Activated CD4-positive, alpha-beta T cell treated with anti-CD3 and anti-CD28 coated beads for 24 hours (primary cell): Measurements from ENCODE around the gene CERT1.

ENCODE experiments used
- DNase-seq, 2 donors: peaks; one replicate each; pipeline ENCODE4 v3.0.0-alpha.2; 2020; ENCODE audit warnings: low read depth in 2 of 2

CERT1 gene

DNA sequence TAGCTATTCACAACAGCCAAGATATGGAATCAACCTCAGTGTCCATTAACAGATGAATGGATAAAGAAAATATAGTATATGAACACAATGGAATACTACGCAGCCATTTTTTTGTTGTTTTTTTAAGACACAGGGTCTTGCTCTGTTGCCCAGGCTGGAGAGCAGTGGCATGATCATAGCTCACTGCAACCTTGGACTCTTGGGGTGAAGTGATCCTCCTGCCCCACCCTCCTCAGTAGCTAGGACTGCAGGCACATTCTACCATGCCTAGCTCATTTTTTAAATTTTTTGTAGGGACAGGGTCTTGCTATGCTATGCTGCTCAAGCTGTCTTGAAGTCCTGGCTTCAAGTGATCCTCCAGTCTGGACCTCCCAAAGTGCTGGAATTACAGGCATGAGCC is 38.5 kb downstream of the CERT1 start:
- DNase-seq: no peak

DNA sequence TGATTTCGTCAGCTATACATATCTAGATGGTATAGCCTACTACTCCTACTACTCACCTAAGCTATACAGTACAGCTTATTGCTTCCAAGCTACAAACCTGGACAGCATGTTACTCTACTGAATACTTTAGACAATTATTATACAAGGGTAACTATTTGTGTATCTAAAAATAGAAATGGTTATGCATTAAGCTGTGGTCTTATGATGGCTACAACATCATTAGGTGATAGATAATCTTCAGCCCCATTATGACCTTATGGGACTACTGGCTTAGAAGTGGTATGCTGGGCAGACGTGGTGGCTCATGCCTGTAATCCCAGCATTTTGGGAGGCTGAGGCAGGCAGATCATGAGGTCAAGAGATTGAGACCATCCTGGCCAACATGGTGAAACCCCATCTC is 40.2 kb downstream of the CERT1 start:
- no peak for DNase-seq

DNA sequence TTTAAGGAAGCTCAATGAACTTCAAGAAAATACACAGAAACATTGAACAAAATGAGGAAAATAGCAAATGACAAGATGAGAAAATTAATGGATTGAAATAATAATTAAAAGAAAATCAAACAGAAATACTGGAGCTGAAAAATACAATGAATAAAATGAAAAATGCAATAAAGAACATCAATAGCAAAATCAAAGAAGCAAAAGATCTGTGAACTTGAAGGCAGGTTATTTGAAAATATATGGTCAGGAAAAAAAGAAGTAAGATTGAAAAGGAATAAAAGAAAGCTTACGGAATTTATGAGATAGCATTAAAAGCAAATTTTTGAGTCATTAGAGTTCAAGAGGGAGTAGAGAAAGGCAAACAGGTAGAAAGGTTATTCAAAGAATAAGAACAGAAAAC is 42.4 kb downstream of the CERT1 start:
- no peak for DNase-seq

GRCh38 chr5:75468593-75468992 is 42.8 kb downstream of the CERT1 start:
- DNase-seq: no peak

DNA sequence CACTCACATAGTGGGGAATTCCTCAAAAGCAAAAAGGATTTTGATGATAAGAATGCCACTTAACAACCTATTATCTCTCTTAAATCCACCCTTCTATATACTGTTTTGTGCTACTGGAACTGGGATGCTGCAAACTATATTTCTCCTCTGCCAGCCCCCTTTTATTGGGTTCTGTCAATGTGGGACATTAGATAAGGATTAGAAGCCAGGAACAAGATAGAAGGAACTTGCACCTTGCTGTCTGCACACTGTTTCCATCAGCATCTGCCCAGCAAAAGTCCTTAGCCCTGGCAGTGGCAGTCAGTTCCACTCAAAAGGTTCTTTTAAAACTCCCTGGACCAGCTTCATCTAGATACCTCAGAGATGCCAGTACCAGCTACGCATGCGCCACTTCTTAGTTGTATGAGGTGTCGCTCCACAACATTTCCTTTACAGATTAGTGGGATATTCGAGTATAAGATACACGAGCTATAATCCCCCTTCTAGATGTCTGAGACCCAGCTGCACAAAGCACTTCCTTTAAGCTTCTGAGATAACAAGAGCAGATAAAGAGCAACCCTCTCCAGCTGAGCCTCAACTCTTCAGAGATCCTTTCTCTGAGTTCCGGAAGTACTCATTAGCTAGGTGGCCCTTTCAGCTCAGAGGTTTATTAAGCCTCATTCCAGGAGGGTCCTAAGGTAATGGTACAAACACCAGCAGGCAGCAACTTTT is 45.3 kb downstream of the CERT1 start:
- DNase-seq: no peak

DNA sequence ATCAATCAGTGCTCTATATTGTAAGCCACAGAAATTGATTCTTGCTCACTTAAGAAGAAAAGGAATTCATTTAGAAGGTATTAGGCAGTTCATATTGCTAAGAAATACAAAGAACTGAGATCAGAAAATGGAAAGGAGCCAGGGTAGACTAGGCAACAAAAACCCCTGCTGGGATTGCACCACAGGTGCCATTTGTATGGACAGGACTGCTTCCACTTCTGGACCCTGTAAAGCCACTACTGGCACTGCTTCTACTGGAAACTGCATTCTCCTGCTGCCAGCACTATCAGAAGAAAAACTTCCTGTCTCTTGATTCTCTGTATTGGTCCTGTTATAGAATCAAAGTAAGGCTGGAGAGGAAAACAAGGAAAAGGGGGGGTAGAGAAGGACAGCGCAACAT is 45.9 kb downstream of the CERT1 start:
- no peak for DNase-seq

GRCh38 chr5:75463726-75464125 is 47.7 kb downstream of the CERT1 start:
- no peak for DNase-seq

GRCh38 chr5:75461679-75462078 is 49.8 kb downstream of the CERT1 start:
- no peak for DNase-seq

DNA sequence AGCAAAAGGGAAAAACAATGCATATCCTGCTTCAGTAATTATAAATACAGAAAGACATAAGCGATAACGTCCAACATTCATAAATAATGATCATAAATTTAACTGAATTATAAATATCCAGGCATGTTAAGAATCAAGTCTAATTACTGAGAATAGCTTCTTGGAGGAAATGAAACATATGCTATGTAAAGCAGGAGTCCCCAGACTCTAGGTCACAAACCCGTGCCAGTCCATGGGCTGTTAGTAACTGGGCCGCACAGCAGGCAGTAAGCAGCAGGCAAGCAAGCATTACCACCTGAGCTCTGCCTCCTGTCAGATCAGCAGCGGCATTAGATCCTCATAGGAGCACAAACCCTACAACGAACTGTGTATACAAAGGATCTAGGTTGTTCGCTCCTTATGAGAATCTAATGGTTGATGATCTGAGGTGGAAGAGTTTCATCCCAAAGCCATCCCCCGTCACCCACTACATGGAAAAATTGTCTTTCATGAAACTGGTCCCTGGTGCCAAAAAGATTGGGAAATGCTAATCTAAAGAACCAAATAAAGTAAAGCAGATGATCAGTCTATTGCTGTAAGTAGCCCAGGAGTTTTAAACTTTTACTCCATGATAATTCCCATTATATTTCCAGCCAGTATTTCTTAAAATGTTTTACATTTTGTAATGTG is 50.4 kb downstream of the CERT1 start:
- DNase-seq: no peak

DNA sequence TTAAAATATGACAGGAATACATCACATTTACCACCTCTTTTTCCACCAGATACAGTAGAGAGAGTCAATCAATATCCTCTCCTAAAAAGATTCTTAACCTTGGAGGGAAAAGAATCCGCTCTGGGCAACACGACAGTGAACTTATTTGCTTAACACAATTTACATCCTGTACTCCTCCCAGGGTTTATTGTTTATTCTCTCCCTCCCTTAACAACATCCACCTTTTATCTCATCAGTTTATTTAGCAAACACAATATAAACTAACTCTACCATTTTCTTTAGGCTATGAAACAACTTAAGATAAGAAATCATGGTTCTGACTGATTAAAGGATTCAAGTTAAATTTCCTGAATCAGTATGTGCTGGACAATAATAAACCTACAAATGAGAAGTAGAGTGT is 50.9 kb downstream of the CERT1 start:
- no peak for DNase-seq

GRCh38 chr5:75457691-75458090 is 53.7 kb downstream of the CERT1 start:
- no peak for DNase-seq

DNA sequence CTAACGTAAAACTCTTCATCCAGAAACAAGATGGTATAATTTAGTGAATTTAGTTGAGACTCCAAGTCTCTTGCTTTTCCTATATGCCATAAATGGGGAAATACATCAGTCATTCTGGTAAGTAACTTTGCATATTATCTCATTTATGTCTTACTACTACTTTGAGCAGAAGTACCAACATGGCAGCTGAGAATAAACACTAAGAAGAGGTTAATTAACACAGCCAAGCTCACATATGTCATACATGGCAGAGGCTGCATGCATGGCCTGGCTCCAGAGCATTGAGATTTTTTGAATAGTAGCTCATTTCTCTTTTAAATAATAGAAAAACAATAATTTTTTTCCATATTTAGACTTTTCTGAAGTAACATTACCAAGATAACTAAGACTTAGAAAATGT is 54.3 kb downstream of the CERT1 start:
- no peak for DNase-seq

DNA sequence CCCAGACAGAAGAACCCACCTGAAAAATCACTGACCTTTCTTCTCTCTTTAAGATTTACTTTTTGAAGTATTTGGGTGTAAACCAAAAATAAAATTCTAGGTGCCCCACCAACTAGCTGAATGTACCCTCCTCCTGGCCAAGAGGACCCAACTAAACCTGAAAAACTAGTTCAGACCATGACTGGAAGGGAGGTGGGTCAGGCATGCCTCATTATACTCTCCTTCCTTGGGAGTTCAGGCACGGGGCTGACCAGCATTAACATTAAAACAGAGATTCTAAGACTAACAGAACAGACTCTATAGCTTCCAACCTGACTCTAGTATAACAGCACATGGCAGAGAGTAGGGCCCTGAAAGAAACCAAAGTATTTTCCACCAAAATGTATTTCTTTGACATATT is 61.4 kb downstream of the CERT1 start:
- no peak for DNase-seq

GRCh38 chr5:75446068-75446467 is 65.4 kb downstream of the CERT1 start:
- no peak for DNase-seq

DNA sequence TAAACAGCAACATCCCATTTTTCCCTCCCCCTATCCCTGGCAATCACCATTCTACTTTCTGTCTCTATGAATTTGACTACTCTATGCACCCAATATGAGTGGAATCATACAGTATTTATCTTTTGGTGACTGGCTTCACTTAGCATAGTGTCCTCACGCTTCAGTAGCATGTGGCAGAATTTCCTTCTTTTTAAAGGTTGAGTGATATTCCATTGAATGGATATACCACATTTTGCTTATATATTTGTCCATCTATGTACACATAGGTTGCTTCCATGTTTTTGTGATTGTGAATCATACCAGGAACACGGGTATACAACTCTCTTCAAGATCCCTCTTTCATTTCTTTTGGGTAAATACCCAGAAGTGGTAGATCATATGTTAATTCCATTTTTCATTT is 69.9 kb downstream of the CERT1 start:
- no peak for DNase-seq

DNA sequence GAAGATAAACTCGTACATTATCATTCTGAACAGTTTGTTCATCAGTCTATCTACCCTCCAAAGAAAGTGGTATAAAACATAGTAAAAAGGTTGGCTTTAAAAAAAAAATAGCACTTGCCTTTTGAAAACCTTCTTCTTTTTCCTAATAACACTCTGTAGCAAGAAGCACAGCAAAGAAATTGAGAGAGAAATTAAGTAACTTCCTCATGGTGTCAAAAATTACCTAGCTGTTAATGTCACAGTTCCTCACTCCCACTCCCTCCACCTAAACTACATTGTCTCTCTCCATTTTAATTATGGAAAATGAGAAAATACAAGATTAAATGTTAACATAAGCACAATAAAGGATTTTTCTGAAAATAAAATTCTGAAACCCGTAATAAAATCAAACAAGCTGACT is 72.2 kb downstream of the CERT1 start:
- DNase-seq: no peak

- no peak for DNase-seq
Measured at GRCh38 chr5:75438722-75439121, 72.7 kb downstream of the CERT1 start.

DNA sequence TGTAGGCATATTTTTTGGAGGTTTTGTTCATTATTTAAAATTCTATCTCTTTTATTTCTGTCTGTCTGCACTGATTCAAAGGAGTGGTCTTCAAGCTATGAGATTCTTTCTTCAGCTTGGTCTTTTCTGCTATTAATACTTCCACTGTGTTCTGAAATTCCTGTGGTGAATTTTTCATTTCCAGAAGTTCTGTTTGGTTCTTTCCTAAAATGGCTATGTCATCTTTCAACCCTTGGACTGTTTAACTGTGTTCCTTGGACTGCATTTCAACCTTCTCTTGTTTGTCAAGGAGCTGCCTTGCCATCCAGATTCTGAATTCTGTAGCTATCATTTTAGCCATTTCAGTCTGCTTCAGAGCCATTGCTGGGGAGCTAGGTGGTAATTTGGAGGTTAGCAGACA is 76.3 kb downstream of the CERT1 start:
- no peak for DNase-seq

GRCh38 chr5:75433814-75434506 is 77.5 kb downstream of the CERT1 start:
- DNase-seq: no peak

GRCh38 chr5:75414241-75414640 is 97.2 kb downstream of the CERT1 start:
- DNase-seq: no peak

- no peak for DNase-seq
Measured at GRCh38 chr5:75412111-75412990, 99.1 kb downstream of the CERT1 start.

DNA sequence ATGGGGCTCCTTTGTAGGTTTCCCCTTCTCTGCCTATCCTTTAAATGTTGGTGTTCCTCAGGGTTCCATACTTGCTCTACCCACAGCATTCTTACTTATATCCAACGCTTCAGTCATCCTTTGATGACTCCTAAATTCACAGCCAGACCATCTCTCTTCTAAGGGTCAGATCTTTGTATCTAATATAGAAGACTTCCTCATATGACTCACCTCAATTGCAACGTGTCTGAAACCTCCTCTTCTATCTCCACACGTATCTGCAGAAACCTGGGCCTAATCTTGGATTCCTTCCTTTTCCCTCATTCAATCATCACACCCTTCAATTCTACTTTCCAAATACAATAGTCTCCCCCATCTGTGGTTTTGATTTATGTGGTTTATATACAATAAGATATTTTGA is 106.1 kb downstream of the CERT1 start:
- DNase-seq: no peak
